PFSK-1 (cell line): Measurements from ENCODE around the gene SLC6A19.

Experiments
- FOXP2 ChIP-seq: optimal IDR thresholded peaks from 2 replicates; pipeline ENCODE3; 2011; ENCODE audit warnings: borderline replicate concordance, control low read depth, inconsistent platforms; ENCODE audit not compliant: insufficient read depth; ENCODE audit errors: extremely low read length, extremely low read depth
- POLR2AphosphoS5 ChIP-seq: IDR thresholded peaks from 2 replicates; pipeline ENCODE4 v1.6.1; 2012; ENCODE audit warnings: low read depth, mild to moderate bottlenecking, control low read depth, low read length, moderate library complexity
- SIN3A ChIP-seq: IDR thresholded peaks from 2 replicates; pipeline ENCODE4 v1.6.1; 2012; ENCODE audit warnings: mild to moderate bottlenecking, low read length, moderate library complexity, borderline replicate concordance; ENCODE audit not compliant: insufficient read depth
- TAF1 ChIP-seq: IDR thresholded peaks from 2 replicates; pipeline ENCODE4 v1.6.1; 2012; ENCODE audit warnings: low read length, control low read depth, borderline replicate concordance; ENCODE audit not compliant: insufficient read depth
- TF ChIP-seq, protein P1 (sequence below), 2 experiments: IDR thresholded peaks; 2 replicates each; pipeline versions ENCODE4 v1.6.1 to v1.8.0; 2011 to 2012; ENCODE audit warnings: low read depth in 2 of 2, low read length in 2 of 2, control low read depth in 1 of 2, inconsistent platforms in 1 of 2, mild to moderate bottlenecking in 1 of 2, moderate library complexity in 1 of 2; ENCODE audit not compliant: insufficient read depth in 1 of 2

The SLC6A19 gene

DNA sequence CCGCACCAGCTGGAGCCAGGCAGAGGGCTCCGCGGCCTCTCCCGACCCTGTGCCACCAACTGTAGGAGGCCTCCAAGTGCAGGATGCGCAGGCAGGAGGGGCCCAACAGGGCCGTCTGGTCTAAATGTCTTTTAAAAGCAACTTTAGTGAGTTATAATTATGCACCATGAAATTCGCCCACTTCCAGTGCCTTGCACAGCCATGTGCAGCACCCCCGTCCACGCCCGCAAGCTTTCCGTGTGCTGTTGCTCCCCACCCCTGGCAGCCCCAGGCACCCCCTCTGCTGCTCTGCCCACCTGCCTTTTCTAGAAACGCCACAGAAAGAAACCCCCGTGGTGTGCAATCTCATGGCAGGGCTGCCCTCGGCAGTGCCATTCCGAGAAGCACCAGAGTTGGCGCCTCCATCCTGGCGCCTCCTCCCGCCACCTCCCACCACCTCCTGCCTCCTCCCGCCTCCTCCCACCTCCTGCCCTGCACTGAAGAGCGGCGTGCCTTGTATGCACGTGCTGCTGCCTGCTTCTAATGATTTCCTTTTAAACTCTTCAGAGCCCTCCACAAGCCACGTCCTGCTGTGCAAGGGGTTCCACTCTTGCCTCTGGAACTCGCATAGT, 16.3 kb downstream of the SLC6A19 start:
- no peak for TF ChIP-seq SIN3A
- TF ChIP-seq TAF1, result no peak
- TF ChIP-seq, protein P1, sequence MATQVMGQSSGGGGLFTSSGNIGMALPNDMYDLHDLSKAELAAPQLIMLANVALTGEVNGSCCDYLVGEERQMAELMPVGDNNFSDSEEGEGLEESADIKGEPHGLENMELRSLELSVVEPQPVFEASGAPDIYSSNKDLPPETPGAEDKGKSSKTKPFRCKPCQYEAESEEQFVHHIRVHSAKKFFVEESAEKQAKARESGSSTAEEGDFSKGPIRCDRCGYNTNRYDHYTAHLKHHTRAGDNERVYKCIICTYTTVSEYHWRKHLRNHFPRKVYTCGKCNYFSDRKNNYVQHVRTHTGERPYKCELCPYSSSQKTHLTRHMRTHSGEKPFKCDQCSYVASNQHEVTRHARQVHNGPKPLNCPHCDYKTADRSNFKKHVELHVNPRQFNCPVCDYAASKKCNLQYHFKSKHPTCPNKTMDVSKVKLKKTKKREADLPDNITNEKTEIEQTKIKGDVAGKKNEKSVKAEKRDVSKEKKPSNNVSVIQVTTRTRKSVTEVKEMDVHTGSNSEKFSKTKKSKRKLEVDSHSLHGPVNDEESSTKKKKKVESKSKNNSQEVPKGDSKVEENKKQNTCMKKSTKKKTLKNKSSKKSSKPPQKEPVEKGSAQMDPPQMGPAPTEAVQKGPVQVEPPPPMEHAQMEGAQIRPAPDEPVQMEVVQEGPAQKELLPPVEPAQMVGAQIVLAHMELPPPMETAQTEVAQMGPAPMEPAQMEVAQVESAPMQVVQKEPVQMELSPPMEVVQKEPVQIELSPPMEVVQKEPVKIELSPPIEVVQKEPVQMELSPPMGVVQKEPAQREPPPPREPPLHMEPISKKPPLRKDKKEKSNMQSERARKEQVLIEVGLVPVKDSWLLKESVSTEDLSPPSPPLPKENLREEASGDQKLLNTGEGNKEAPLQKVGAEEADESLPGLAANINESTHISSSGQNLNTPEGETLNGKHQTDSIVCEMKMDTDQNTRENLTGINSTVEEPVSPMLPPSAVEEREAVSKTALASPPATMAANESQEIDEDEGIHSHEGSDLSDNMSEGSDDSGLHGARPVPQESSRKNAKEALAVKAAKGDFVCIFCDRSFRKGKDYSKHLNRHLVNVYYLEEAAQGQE (IDR thresholded peaks at IDR 0.05; ENCODE audit: insufficient read depth in 1 of 2, low read depth in 2 of 2, low read length in 2 of 2), result no peak
- TF ChIP-seq FOXP2, result no peak
- no peak for TF ChIP-seq POLR2AphosphoS5

GRCh38 chr5:1218351-1219080, 17.1 kb downstream of the SLC6A19 start:
- no peak for TF ChIP-seq POLR2AphosphoS5
- TF ChIP-seq TAF1, result no peak
- TF ChIP-seq SIN3A, result no peak
- TF ChIP-seq FOXP2, result no peak
- TF ChIP-seq, protein P1 (IDR thresholded peaks at IDR 0.05; ENCODE audit: insufficient read depth in 1 of 2, low read depth in 2 of 2, low read length in 2 of 2), result no peak

GRCh38 chr5:1219098-1219767, 17.8 kb downstream of the SLC6A19 start:
- TF ChIP-seq, protein P1 (IDR thresholded peaks at IDR 0.05; ENCODE audit: insufficient read depth in 1 of 2, low read depth in 2 of 2, low read length in 2 of 2), result no peak
- TF ChIP-seq POLR2AphosphoS5 (no peak), FOXP2 (no peak), TAF1 (no peak), SIN3A (no peak)

DNA sequence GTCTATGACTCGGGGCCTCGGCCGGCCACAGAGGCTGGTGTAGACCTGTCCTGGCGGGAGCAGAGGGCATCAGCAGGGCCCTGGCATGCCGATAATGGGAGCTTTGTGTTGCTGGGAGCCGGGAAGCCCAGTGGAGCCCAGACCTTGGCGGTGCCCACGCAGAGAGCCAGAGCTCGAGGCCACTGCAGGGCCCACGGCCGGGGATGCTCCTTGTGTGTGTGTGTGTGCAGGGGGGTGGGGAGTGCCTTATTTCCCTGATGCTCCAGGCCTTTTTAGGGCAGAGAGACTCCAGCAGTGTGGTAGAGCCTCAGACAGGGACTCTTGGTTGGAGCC, 18.3 kb downstream of the SLC6A19 start:
- TF ChIP-seq SIN3A (no peak), POLR2AphosphoS5 (no peak), TAF1 (no peak), FOXP2 (no peak)
- TF ChIP-seq, protein P1 (IDR thresholded peaks at IDR 0.05; ENCODE audit: insufficient read depth in 1 of 2, low read depth in 2 of 2, low read length in 2 of 2), result no peak
